GM18951 (cell line): ENCODE data around the gene FCRL3.
"Not testable (repeated sequence)": the region's sequence is repeated elsewhere in the genome, so short reads cannot be mapped to it uniquely, and the experiment has no call there.

ENCODE experiments used
- POLR2A ChIP-seq: IDR thresholded peaks from 4 replicates; pipeline ENCODE4 v1.6.1; 2011; ENCODE audit warnings: mild to moderate bottlenecking; ENCODE audit not compliant: insufficient read length, insufficient read depth; ENCODE audit errors: extremely low read depth
- in situ Hi-C: fragments of 300-500 bp; cut with MboI; formaldehyde crosslinking; loops from one replicate; pipeline ENCODE4 v1.12.0; 2022; ENCODE audit warnings: low sequenced_read_pairs, mixed read lengths, inconsistent platforms; ENCODE audit not compliant: unreplicated experiment

Gene FCRL3, protein sequence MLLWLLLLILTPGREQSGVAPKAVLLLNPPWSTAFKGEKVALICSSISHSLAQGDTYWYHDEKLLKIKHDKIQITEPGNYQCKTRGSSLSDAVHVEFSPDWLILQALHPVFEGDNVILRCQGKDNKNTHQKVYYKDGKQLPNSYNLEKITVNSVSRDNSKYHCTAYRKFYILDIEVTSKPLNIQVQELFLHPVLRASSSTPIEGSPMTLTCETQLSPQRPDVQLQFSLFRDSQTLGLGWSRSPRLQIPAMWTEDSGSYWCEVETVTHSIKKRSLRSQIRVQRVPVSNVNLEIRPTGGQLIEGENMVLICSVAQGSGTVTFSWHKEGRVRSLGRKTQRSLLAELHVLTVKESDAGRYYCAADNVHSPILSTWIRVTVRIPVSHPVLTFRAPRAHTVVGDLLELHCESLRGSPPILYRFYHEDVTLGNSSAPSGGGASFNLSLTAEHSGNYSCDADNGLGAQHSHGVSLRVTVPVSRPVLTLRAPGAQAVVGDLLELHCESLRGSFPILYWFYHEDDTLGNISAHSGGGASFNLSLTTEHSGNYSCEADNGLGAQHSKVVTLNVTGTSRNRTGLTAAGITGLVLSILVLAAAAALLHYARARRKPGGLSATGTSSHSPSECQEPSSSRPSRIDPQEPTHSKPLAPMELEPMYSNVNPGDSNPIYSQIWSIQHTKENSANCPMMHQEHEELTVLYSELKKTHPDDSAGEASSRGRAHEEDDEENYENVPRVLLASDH

DNA sequence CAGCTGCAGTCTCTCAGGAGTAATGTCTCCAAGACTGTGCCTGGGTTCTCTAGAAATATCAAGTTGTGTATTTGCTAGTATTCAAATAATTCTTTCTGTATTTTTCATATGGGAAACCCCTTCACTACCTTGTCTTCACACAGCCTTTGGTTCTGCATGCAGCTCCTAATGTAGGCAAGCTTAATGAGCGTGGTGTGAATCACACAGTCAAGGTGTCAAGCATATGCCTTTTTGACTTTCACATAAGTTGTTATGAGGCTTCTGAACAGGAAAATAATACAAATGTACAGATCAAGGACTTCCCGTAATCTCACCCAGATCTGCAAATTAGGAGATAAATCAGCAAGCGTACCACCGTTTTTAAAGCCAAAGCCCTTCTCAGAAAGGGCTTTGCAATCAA lies at the start of gene FCRL3:
TSS of gene FCRL3 (minus strand) at position 38 of the 400 bp plus-strand sequence. CDS start 280 bp downstream, outside the sequence.
- in situ Hi-C loops = no loop called here
- no peak for TF ChIP-seq POLR2A

DNA sequence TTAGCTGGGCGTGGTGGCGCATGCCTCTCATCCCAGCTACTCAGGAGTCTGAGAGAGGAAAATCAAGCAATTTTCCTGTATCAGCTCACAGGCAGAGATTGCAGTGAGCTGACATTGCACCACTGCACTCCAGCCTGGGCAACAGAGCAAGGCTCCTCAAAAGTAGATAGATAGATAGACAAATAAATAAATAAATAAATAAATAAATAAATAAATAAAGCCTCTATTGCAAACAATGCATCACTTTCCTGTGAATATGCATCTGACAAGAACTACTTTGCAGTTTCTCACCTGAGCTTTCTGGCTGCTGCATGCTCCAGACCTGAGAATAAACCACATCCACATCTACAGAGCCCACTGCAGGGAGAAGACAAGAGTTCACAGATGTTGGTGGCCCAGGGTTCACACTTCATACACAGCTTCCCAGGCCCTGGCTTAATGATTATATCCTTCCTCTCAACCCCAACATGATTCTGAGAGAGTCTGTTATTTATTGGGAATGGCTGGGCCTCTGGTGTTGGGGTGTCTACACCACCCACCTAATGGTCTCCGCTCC lies 47.8 kb upstream of the FCRL3 start:
- in situ Hi-C loops = no loop called here
- TF ChIP-seq POLR2A = no peak

DNA sequence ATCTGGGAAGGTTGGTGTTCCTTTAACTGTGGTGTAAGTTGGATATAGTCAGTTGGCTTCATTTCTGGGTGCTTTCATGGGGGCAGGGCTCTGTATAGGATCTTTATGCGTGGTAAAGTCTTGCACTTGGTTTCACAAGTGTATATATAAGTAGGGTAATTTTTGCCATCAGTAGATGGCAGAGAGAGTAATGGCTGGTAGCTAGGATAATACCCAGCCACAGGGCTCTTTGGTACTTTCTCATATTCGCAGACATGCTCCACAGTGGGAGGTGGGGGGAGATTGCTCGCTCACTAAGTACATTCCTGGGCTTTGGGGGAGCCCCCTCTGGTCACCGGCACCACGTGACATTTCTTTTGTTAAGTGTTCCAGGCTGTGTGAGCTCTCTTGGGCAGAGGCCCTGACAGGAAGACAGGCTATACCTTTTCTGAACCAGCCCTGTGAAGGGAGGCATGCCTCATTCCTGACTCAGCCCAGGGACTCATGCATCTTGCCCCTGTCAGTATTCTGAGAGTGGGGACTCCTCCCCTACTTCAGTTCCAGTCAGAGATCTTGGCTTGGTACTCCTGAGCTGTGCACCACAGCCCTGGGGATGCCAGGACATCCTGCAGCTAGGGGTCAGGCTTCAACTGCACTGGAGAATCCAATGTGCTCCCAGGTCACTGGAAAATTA lies 38.8 kb upstream of the FCRL3 start:
- no peak for TF ChIP-seq POLR2A
- in situ Hi-C loops = no loop called here

DNA sequence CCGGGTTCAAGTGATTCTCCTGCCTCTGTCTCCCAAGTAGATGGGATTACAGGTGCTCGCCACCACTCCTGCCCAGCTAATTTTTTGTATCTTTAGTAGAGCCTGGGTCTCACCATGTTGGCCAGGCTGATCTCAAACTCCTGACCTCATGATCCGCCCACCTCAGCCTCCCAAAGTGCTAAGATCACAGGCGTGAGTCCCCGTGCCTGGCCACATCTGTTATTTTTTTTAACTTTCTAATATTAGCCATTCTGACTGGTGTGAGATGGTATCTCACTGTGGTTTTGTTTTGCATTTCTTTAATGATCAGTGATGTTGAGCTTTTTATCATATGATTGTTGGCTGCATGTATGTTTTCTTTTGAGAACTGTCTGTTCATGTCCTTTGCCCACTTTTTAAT lies 35.4 kb upstream of the FCRL3 start:
- in situ Hi-C loops = not testable (repeated sequence)

DNA sequence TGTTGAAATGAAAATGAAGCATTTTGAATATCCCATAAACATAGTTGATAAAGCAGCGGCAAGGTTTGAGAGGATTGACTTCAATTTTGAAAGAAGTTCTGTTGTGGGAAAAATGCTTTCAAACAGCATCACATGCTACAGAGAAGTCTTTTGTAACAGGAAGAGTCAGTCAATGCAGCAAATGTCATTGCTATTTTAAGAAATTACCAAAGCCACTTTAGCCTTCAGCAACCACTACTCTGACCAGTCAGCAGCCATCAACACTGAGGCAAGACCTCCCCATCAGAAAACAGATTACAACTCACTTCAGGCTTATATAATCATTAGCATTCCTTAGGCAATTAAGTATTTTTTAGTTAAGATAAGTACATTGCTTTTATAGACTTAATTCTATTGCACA lies 33.8 kb upstream of the FCRL3 start:
- in situ Hi-C loops = no loop called here
- no peak for TF ChIP-seq POLR2A

DNA sequence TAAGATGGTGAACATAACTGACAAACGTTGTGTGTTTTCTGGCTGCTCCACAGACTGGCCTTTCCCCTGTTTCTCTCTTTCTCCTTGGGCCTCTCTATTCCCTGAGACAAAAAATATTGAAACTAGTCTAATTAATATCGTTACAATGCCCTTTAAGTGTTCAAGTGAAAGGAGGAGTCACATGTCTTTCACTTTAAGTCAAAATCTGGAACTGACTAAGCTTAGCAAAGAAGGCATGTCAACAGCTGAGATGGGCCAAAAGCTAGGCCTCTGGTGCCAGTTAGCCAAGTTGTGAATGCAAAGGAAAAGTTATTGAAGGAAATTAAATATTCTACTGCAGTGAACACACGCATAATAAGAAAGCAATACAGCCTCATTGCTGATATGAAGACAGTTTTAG lies 32.2 kb upstream of the FCRL3 start:
- in situ Hi-C loops = no loop called here
- no peak for TF ChIP-seq POLR2A

DNA sequence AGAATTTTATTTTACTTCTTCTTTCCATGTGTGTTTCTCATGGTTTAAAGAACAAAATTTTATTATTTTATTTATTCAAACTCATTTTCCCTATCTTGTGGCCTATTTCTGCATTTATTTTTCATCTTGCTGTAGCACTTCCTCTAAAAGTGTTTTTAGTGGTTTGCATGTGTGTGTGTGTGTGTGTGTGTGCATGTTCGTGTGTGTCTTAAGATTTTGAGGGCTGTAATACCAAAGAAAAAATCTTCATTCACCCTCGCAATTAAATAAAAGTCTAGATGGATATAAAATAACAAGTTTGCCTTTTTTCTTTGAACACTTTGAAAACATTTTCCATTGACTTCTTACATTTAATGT lies 24.6 kb upstream of the FCRL3 start:
- no peak for TF ChIP-seq POLR2A
- in situ Hi-C loops = no loop called here

DNA sequence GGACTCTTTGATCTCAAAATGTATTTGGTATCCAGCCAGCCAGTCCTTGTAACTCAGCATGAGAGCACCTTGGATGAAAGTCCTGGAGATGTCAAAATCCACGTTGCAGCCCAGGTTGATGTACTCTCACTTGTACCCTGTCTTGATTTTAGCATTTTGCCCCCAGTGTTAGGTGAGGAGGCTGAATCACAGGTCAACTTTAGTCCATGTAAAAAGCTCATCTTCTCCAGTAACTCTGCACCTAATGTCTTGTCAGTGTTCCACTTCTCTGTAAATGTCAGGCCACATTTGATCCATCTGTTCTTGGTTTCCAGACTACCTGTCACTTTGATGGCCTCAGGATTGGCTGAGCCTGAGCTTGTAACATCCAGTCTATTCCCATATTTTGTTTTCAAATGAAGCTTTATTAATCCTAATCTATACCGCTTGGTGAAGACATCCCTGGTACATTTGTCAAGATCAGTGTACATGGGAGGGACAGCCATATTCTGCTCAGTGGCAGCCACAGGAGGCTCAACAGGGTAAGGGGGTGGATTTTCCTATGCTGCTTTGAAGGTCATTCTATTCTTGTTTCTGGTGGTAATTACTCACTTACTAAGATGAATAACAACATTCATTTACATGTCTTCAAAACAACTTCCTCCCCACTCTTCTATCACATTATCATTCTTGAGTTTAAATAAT lies 24.1 kb upstream of the FCRL3 start:
- in situ Hi-C loops = no loop called here
- no peak for TF ChIP-seq POLR2A

DNA sequence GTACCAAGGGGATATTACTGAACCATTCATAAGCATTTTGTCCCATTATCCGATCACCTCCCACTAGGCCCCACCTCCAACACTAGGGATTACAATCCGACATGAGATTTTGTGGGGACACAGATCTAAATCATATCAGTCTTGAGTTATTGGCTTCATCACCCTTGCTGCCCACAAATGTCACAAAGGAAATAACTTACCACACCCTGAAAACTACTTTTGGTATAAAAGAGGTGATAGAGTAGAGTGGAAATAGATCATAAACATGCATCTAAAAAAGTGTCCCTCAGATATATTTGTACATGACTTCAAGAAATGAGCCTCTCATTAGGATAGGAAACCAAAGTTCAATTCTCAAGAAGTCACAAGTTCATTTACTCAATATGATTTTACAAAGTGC lies 22.6 kb upstream of the FCRL3 start:
- TF ChIP-seq POLR2A = no peak
- in situ Hi-C loops = no loop called here

DNA sequence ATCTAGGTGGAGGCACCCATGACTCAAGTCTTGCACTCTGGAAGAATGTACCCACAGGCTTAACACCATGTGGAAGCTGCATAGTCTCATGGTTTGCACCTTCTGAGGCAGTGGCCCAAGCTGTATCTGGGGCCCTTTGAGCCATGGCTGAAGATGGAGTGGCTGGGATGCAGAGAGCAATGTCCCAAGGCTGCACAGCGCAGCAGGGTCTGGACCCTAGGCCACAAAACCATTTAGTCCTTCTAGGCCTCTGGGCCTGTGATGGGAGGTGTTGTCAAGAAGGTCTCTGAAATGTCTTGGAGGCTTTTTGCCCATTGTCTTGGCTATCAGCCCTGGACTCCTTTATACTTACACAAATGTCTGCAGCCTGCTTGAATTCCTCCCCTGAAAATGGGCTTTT lies 21.4 kb upstream of the FCRL3 start:
- in situ Hi-C loops = no loop called here
- no peak for TF ChIP-seq POLR2A

DNA sequence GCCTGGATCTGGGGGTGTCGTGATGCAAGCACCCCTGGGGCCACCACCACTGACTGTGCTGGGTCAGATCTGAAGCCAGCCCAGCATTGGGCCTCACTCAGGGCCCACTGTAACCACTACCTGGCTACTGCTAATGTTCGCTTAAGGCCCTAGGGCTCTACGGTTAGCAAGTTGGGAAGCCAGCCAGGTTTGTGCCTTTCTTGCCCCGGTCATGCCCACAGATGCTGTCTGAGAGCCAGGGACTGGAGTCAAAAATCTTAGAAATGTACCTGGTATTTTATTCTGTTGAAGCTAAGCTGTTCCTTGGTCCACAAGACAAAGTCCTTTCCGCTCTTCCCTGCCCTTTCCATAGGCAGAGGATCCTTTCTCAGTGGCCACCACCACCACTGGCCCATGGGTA lies 15.2 kb upstream of the FCRL3 start:
- in situ Hi-C loops = no loop called here
- no peak for TF ChIP-seq POLR2A

DNA sequence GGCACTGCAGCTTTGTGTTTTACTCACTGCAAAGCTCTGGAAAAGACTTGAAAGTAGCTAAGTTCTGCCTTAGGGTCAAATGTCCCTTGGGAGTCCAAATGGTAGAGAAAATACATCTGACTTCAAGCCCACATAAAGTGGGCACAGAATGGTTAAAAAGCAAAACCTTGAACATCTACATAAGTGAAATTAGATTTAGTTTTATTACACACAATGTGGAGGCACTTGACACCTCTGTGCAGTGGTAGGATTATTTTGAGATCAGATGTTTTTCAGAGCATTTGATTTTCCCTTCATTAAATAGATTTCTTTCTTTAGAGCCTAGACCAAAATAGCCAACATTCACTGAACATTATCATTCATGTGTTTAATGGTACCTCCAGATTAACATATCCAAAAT lies 11.2 kb upstream of the FCRL3 start:
- no peak for TF ChIP-seq POLR2A

DNA sequence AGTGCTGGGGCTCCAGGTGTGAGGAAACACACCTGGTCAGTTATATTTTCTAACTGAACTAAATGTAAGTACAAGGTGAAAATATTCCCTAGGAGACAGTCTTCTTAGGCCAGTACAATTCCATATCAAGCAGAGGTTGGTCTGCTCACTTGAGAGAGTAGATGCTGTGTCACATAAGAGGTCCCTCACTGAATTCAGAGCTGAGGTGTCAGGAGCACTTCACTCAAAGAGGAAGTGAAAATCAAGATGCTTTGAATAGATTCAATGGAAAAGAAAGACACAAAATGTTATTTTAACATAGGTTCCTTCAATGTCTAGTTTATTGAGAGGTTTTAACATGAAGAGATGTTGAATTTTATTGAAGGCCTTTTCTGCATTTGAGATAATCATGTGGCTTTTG lies 4.3 kb upstream of the FCRL3 start:
- in situ Hi-C loops = no loop called here
- no peak for TF ChIP-seq POLR2A

More for the DNA sequence above, 11.2 kb upstream of the FCRL3 start:
- in situ Hi-C loops = no loop called here
